HFFc6 (cell line): Measurements from ENCODE around the gene TMEM250. TPM values are rescaled to one million over a fixed set of nuclear protein-coding genes. Genes with fewer than 3 reads are reported as not detected.

Source experiments
- DNase-seq: peaks from one replicate; pipeline ENCODE4 v3.0.0-alpha.2; 2018
- H3K27ac Mint-ChIP-seq: 2 replicates; pipeline ENCODE4 v1.8.0; 2020; ENCODE audit warnings: mild to moderate bottlenecking, mixed read lengths
- H3K27me3 Mint-ChIP-seq: 2 replicates; pipeline ENCODE4 v1.8.0; 2021; ENCODE audit warnings: mild to moderate bottlenecking, moderate library complexity, mixed read lengths; ENCODE audit not compliant: insufficient read depth
- H3K36me3 Mint-ChIP-seq: 2 replicates; pipeline ENCODE4 v1.8.0; 2021; ENCODE audit warnings: low read depth, mixed read lengths
- H3K4me1 Mint-ChIP-seq: 2 replicates; pipeline ENCODE4 v1.8.0; 2020; ENCODE audit warnings: low read depth, mixed read lengths
- H3K4me3 Mint-ChIP-seq: 2 replicates; pipeline ENCODE4 v1.8.0; 2020; ENCODE audit warnings: mild to moderate bottlenecking, moderate library complexity, mixed read lengths
- H3K9me3 Mint-ChIP-seq: 2 replicates; pipeline ENCODE4 v1.8.0; 2020; ENCODE audit warnings: mild to moderate bottlenecking, mixed read lengths
- CTCF ChIP-seq: fragments of 200-600 bp; sonication (generic); IDR thresholded peaks from 2 replicates; pipeline ENCODE4 v1.5.0; 2021; ENCODE audit warnings: antibody characterized with exemption, mild to moderate bottlenecking
- long read RNA-seq: library from polyadenylated mRNA; unstranded; transcript quantifications from one replicate; pipeline ENCODE4 v2.0.0, GENCODE V29; 2019
- total RNA-seq, 6 experiments: library from RNA; stranded (reverse); fragmentation: NEBNext Ultra II Directional; extraction: Animal tissue kit (Norgen Biotek cat#: 25700); gene quantifications; 2 replicates in 1 of 6; 3 replicates in 5 of 6; pipeline ENCODE4 v1.2.3, GENCODE V29; 2021

The TMEM250 gene, protein sequence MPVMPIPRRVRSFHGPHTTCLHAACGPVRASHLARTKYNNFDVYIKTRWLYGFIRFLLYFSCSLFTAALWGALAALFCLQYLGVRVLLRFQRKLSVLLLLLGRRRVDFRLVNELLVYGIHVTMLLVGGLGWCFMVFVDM
- 10 to 100 TPM; 31.6 to 45.4 (median 35.7) TPM for total RNA-seq
- long read RNA-seq, partial matches to known transcripts: 0 of 11 reads
- long read RNA-seq, other reads (novel, unspliced or antisense): 10 of 11 reads

DNA sequence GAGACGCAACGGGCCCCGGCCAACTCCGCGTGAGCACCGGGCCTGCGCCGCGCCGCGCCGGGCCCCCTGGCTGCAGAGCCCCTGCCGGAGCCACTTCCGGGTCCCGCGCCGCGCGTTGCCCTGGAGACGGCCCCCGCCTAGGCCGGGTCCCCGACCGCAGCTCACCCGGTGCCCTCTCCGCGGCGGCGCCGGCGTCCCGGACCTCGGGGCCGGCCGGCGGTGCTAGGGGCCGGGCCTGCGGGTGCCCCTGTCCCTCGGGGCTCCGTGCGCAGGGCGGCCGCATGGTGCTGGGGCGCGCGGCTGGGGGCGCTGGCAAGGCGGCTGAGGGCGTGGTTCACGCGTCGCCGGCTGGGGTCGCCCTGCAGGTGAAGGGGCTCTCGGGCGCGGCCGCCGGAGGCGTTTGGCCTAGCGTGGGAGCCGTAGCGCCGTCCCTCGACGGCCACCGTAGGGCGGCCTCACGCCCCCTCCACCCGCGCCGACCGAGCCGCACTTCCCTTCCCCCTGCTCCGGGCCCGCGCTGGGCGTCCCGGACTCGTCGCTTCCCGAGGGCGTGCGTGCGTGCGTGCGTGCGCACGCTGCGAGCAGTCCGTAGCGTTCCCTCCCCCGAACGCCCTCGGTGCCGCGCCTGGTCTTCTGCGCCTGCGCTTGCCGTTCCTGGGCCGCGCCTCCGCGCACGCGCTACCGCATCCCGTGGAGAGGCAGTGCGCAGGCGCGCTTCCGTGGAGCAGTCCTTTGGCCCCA lies at the start of gene TMEM250:
Gene TMEM250, minus strand, starts transcription at position 556 of the 741 bp plus-strand sequence. CDS start 1,975 bp downstream, outside the sequence.
- Mint-ChIP-seq H3K9me3 (no peaks in the 10 kb centered on the region), H3K27me3 (no peaks in the 10 kb centered on the region), H3K27ac (peak within 1 kb of the TSS; percentile 80), H3K4me1 (no peaks in the 10 kb centered on the region), H3K36me3 (no peaks in the 10 kb centered on the region), H3K4me3 (peak within 1 kb of the TSS; percentile 87)
- DNase-seq: peak; percentile 95
- TF ChIP-seq CTCF: 0 out of 2 replicates have a peak, but pooled peaks have one; percentile 22

GRCh38 chr9:136163248-136163850 lies 44.7 kb upstream of the TMEM250 start:
- no peak for TF ChIP-seq CTCF
- no peak for DNase-seq
- Mint-ChIP-seq H3K27ac (no peak overlapping the region), H3K27me3 (peaks cover 57% of the 10 kb centered on the region), H3K36me3 (peaks cover 5% of the 10 kb centered on the region; the same call in 1 of the 2 replicates), H3K9me3 (peaks cover 12% of the 10 kb centered on the region; the same call in 1 of the 2 replicates), H3K4me3 (no peak overlapping the region), H3K4me1 (no peaks in the 10 kb centered on the region)

DNA sequence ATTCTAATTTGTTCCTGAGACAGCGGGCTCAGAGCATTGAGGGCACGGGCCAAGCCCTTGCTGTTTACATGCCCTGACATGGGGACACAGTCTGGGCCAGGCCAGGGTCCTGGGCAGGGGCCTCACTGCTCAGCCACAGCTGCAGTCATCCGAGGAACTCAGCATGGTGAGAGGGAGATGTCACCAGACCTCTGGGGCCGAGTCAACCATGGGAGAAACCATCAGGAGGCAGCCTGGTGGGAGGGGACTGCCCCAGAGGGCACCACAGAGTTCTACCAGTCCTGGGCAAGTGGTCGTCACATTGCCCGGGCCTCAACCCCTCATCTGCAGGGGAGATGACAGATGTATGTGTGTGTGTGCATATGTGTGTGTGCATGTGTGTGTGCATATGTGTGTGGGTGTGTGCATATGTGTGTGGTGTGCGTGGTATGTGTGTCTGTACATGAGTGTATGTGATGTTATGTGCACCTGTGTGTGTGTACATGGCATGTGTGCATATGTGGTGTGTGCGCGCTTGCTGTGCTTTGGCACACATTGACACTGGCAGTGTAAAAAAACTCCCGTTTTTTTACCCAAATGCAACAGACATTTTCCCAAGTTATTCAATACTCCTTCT lies 42.4 kb upstream of the TMEM250 start:
- no peak for TF ChIP-seq CTCF
- no peak overlapping the region for H3K27ac Mint-ChIP-seq
- H3K9me3 Mint-ChIP-seq: peaks cover 12% of the 10 kb centered on the region; the same call in 1 of the 2 replicates
- no peaks in the 10 kb centered on the region for H3K4me1 Mint-ChIP-seq
- H3K4me3 Mint-ChIP-seq: no peak overlapping the region
- DNase-seq: no peak
- peaks cover 5% of the 10 kb centered on the region; the same call in 1 of the 2 replicates for H3K36me3 Mint-ChIP-seq
- peaks cover 55% of the 10 kb centered on the region for H3K27me3 Mint-ChIP-seq

DNA sequence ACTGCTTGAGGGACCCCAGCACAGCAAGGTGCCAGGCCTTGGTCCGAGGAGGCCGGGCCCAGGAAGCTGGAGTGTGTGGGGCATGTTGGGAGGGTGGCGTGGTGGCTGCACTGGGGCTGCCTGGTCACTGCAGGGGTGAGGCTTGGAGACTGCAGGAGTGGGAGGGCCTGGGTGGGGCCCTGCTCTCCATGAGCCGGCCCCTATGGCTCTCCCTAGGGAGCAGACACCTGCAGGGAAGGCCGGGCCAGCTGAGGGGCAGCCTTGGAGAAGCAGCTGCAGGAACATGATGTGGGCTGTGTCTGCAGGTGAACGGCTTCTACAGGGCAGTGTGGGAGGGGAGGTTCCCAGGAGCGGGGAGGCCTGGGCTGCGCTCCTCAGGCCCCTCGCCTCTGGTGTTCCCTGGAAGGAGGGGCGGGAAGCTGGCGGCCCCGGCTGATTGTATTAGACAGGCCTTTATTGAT lies 41.7 kb upstream of the TMEM250 start:
- Mint-ChIP-seq H3K9me3 (peaks cover 5% of the 10 kb centered on the region; the same call in 1 of the 2 replicates), H3K36me3 (peaks cover 5% of the 10 kb centered on the region; the same call in 1 of the 2 replicates), H3K27me3 (peaks cover 56% of the 10 kb centered on the region), H3K27ac (no peak overlapping the region), H3K4me1 (no peaks in the 10 kb centered on the region), H3K4me3 (no peak overlapping the region)
- DNase-seq: no peak
- no peak for TF ChIP-seq CTCF

DNA sequence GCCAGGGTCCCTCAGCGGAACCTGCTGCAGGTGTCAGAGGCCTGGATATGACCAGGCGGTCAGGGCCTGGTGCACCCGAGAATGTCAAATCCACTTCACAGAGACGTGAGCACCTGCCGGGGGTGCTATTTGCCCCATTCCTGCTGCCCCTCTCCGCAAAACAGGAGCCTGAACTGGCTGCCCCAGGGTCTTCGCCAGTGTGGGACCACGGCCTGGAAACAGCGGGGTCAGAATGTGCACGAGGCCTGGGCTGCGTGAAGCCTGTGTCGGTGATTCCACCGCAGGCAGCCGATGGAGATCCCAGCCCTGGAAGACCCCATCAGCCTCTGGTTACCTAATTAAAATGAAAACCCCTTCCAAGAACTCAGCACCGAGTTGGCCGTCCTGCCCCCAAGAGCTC lies 41.2 kb upstream of the TMEM250 start:
- TF ChIP-seq CTCF: no peak
- H3K9me3 Mint-ChIP-seq: peaks cover 5% of the 10 kb centered on the region
- H3K36me3 Mint-ChIP-seq: peaks cover 5% of the 10 kb centered on the region; the same call in 1 of the 2 replicates
- no peak overlapping the region for H3K27ac Mint-ChIP-seq
- no peak overlapping the region for H3K4me3 Mint-ChIP-seq
- no peak for DNase-seq
- peaks cover 57% of the 10 kb centered on the region for H3K27me3 Mint-ChIP-seq
- H3K4me1 Mint-ChIP-seq: no peaks in the 10 kb centered on the region
